Lung (tissue), 12 donors: ENCODE measurements around the gene WIPI1. TPM values are rescaled to one million over a fixed set of nuclear protein-coding genes. Genes with fewer than 3 reads are reported as not detected.

Experiments used
- ATAC-seq: fragments of 200-7000 bp; cut with Tn5 transposase; one replicate; pipeline ENCODE4 v1.9.1; 2020; ENCODE audit warnings: moderate number of reproducible peaks; ENCODE audit not compliant: insufficient read depth, low FRiP score
- DNase-seq, 3 donors: peaks; one replicate each; pipeline ENCODE4 v3.0.0-alpha.2; 2013 to 2017
- H3K27ac ChIP-seq, 2 donors: one replicate each; pipeline ENCODE4 v1.5.1; 2013; ENCODE audit warnings: mild to moderate bottlenecking in 2 of 2, moderate library complexity in 2 of 2, control low read depth in 1 of 2, inconsistent platforms in 1 of 2, low read depth in 1 of 2, low read length in 1 of 2
- H3K27me3 ChIP-seq, 3 donors: one replicate each; pipeline ENCODE4 v1.5.1; 2013; ENCODE audit warnings: low read length in 2 of 3; ENCODE audit not compliant: control insufficient read depth in 3 of 3, insufficient read depth in 3 of 3
- H3K36me3 ChIP-seq, 4 donors: one replicate each; pipeline ENCODE4 v1.5.1; 2013; ENCODE audit warnings: low read length in 4 of 4, mild to moderate bottlenecking in 1 of 4, moderate library complexity in 1 of 4; ENCODE audit not compliant: control insufficient read depth in 4 of 4, insufficient read depth in 4 of 4
- H3K4me1 ChIP-seq, 5 donors: one replicate each; pipeline ENCODE4 v1.5.1; 2013; ENCODE audit warnings: low read length in 5 of 5, mild to moderate bottlenecking in 2 of 5, moderate library complexity in 1 of 5; ENCODE audit not compliant: control insufficient read depth in 5 of 5, insufficient read depth in 5 of 5
- H3K4me3 ChIP-seq: one replicate; pipeline ENCODE4 v1.5.1; 2013; ENCODE audit warnings: mild to moderate bottlenecking, control low read depth, moderate library complexity
- H3K9ac ChIP-seq, 2 donors: one replicate each; pipeline ENCODE4 v1.5.1; 2013; ENCODE audit warnings: low read length in 2 of 2, control low read depth in 1 of 2; ENCODE audit not compliant: insufficient read depth in 1 of 2
- H3K9me3 ChIP-seq, 4 donors: one replicate each; pipeline ENCODE4 v1.5.1; 2013; ENCODE audit warnings: low read length in 3 of 4, mild to moderate bottlenecking in 1 of 4, moderate library complexity in 1 of 4; ENCODE audit not compliant: control insufficient read depth in 4 of 4, insufficient read depth in 3 of 4
- CTCF ChIP-seq: IDR thresholded peaks from 2 replicates; pipeline ENCODE4 v1.5.1; 2012; ENCODE audit warnings: mild to moderate bottlenecking; ENCODE audit errors: control extremely low read depth, extremely low read depth
- WGBS, 2 donors: extraction: QIAGEN DNeasy Blood & Tissue Kit; methylation state at CpG; one replicate each; pipeline ENCODE4 v1.1.7; 2013; 5-methylcytosine and 5-hydroxymethylcytosine counted together
- polyA plus RNA-seq, 2 donors: library from polyadenylated mRNA; stranded (reverse); fragments of 200-250 nt; gene quantifications; one replicate each; pipeline ENCODE4 v1.2.1, GENCODE V29; 2013
- total RNA-seq, 2 donors: library from RNA; depleted of rRNA in 1 of 2; stranded (reverse); fragments of >200 nt in 1 of 2; gene quantifications; one replicate each; pipeline ENCODE4 v1.2.1, GENCODE V29; 2014 to 2021
- donor health status: control.
- donor health status: control.
- donor health status: Bipolar disorder and iron deficiency.
- donor health status: healthy.
- donor health status: DM: yes; HTN: yes; CAD: no.

The WIPI1 gene
- total and polyA plus RNA-seq, 4 donors, result 30.4 to 58.5 (median 41.8) TPM

- Histone ChIP-seq H3K36me3 (no peaks in the 10 kb centered on the region), H3K4me3 (no peak overlapping the region), H3K27me3 (no peaks in the 10 kb centered on the region), H3K9ac (no peak overlapping the region), H3K9me3 (peaks cover 0 to 3% (median 0%) of the 10 kb centered on the region in 4 donors), H3K4me1 (peaks cover 0 to 5% (median 3%) of the 10 kb centered on the region in 5 donors), H3K27ac (peak overlapping the region in 1 of 2 donors; percentile 45)
- TF ChIP-seq CTCF, result no peak
- WGBS, 2 donors, result 49 to 70% methylated on average over 19 of the region's 19 CpGs
- no peak for DNase-seq
- no peak for ATAC-seq
Measured at GRCh38 chr17:68399638-68400403, 57.5 kb downstream of the WIPI1 start.

GRCh38 chr17:68398691-68399637 is 58.3 kb downstream of the WIPI1 start:
- Histone ChIP-seq H3K9ac (no peak overlapping the region), H3K4me1 (peaks cover 0 to 5% (median 3%) of the 10 kb centered on the region in 5 donors), H3K27ac (peak overlapping the region in 1 of 2 donors; percentile 7), H3K9me3 (peaks cover 0 to 4% (median 0%) of the 10 kb centered on the region in 4 donors), H3K36me3 (no peaks in the 10 kb centered on the region), H3K4me3 (no peak overlapping the region), H3K27me3 (no peaks in the 10 kb centered on the region)
- TF ChIP-seq CTCF, result peak; percentile 82
- DNase-seq, result peak; percentile 68 to 82 (median 79)
- peak; percentile 77 for ATAC-seq
- 15 to 21% methylated on average over 11 of the region's 11 CpGs for WGBS, 2 donors

GRCh38 chr17:68397108-68397536 is 60.2 kb downstream of the WIPI1 start:
- no peaks in the 10 kb centered on the region for H3K36me3 ChIP-seq
- WGBS, 2 donors, result 70 to 75% methylated on average over 7 of the region's 7 CpGs

More at GRCh38 chr17:68397108-68397536, 60.2 kb downstream of the WIPI1 start:
- no peak overlapping the region for H3K4me3 ChIP-seq
- H3K9me3 ChIP-seq, result peaks cover 0 to 4% (median 0%) of the 10 kb centered on the region in 4 donors
- ATAC-seq, result no peak
- H3K27me3 ChIP-seq, result no peaks in the 10 kb centered on the region
- H3K9ac ChIP-seq, result no peak overlapping the region
- DNase-seq, result no peak
- no peak for TF ChIP-seq CTCF
- no peak overlapping the region for H3K27ac ChIP-seq
- H3K4me1 ChIP-seq, result peaks cover 0 to 5% (median 0%) of the 10 kb centered on the region in 5 donors
